Parathyroid adenoma (tissue), 2 donors: ENCODE data around the gene PER3.

ENCODE experiments used
- H2AFZ ChIP-seq: fragments of 300-600 bp; sonication (generic); one replicate; pipeline ENCODE4 v1.7.0; 2017; ENCODE audit warnings: antibody characterized with exemption, mild to moderate bottlenecking
- H3K27ac ChIP-seq: fragments of 300-600 bp; sonication (generic); one replicate; pipeline ENCODE4 v1.7.0; 2017
- H3K27me3 ChIP-seq: fragments of 300-600 bp; sonication (generic); one replicate; pipeline ENCODE4 v1.7.0; 2017; ENCODE audit warnings: low read length; ENCODE audit not compliant: control insufficient read depth, insufficient read depth
- H3K36me3 ChIP-seq: fragments of 300-600 bp; sonication (generic); one replicate; pipeline ENCODE4 v1.7.0; 2017; ENCODE audit warnings: low read length; ENCODE audit not compliant: control insufficient read depth, insufficient read depth
- H3K4me1 ChIP-seq: fragments of 300-600 bp; sonication (generic); one replicate; pipeline ENCODE4 v1.7.0; 2017; ENCODE audit warnings: control low read depth
- H3K4me2 ChIP-seq: fragments of 300-600 bp; sonication (generic); one replicate; pipeline ENCODE4 v1.7.0; 2017; ENCODE audit warnings: low read length
- H3K4me3 ChIP-seq: fragments of 300-600 bp; sonication (generic); one replicate; pipeline ENCODE4 v1.7.0; 2017; ENCODE audit warnings: low read depth, low read length
- H3K79me2 ChIP-seq: fragments of 300-600 bp; sonication (generic); one replicate; pipeline ENCODE4 v1.7.0; 2017; ENCODE audit warnings: control low read depth
- H3K9ac ChIP-seq: fragments of 300-600 bp; sonication (generic); one replicate; pipeline ENCODE4 v1.7.0; 2017; ENCODE audit warnings: mild to moderate bottlenecking
- H3K9me3 ChIP-seq: fragments of 300-600 bp; sonication (generic); one replicate; pipeline ENCODE4 v1.7.0; 2017; ENCODE audit warnings: low read length; ENCODE audit not compliant: control insufficient read depth
- CTCF ChIP-seq: fragments of 300-600 bp; sonication (generic); IDR thresholded peaks from one replicate; pipeline ENCODE4 v1.7.0; 2017; ENCODE audit warnings: antibody characterized with exemption, mild to moderate bottlenecking
- donor health status: primary hyperparathyroidism.

PER3 gene

GRCh38 chr1:7783826-7784491 lies at the start of gene PER3:
TSS of gene PER3 (plus strand) at chr1:7784291. CDS start at chr1:7784878, 587 bp downstream.
- no peaks in the 10 kb centered on the region for H3K27me3 ChIP-seq
- no peaks in the 10 kb centered on the region for H3K4me1 ChIP-seq
- H3K27ac ChIP-seq: peak within 1 kb of the TSS; percentile 51
- H3K4me3 ChIP-seq: peak within 1 kb of the TSS; percentile 70
- H3K4me2 ChIP-seq: peak within 1 kb of the TSS; percentile 90
- peak within 1 kb of the TSS; percentile 73 for H2AFZ ChIP-seq
- no peaks in the 10 kb centered on the region for H3K36me3 ChIP-seq
- H3K79me2 ChIP-seq: no peaks in the 10 kb centered on the region
- H3K9ac ChIP-seq: no peak within 1 kb of the TSS
- no peak for TF ChIP-seq CTCF
- H3K9me3 ChIP-seq: no peaks in the 10 kb centered on the region

GRCh38 chr1:7738044-7738443 lies 46.0 kb upstream of the PER3 start:
- Histone ChIP-seq H3K9ac (no peak overlapping the region), H2AFZ (no peak overlapping the region), H3K4me1 (no peaks in the 10 kb centered on the region), H3K27ac (no peak overlapping the region), H3K27me3 (no peaks in the 10 kb centered on the region), H3K4me2 (no peak overlapping the region), H3K36me3 (no peaks in the 10 kb centered on the region), H3K79me2 (no peaks in the 10 kb centered on the region), H3K9me3 (no peaks in the 10 kb centered on the region), H3K4me3 (no peak overlapping the region)
- TF ChIP-seq CTCF: no peak

- no peak for TF ChIP-seq CTCF
- H3K27ac ChIP-seq: no peak overlapping the region
- no peak overlapping the region for H2AFZ ChIP-seq
- H3K4me2 ChIP-seq: no peak overlapping the region
- no peaks in the 10 kb centered on the region for H3K4me1 ChIP-seq
- H3K27me3 ChIP-seq: no peaks in the 10 kb centered on the region
- no peak overlapping the region for H3K9ac ChIP-seq
- no peaks in the 10 kb centered on the region for H3K79me2 ChIP-seq
- no peak overlapping the region for H3K4me3 ChIP-seq
- no peaks in the 10 kb centered on the region for H3K36me3 ChIP-seq
- H3K9me3 ChIP-seq: no peaks in the 10 kb centered on the region
Observed at GRCh38 chr1:7743346-7743745, 40.7 kb upstream of the PER3 start.

- Histone ChIP-seq H3K9me3 (no peaks in the 10 kb centered on the region), H3K27me3 (no peaks in the 10 kb centered on the region), H3K27ac (no peak overlapping the region), H3K36me3 (no peaks in the 10 kb centered on the region), H3K4me2 (no peak overlapping the region), H2AFZ (no peak overlapping the region), H3K79me2 (no peaks in the 10 kb centered on the region), H3K9ac (no peak overlapping the region), H3K4me1 (no peaks in the 10 kb centered on the region), H3K4me3 (no peak overlapping the region)
- TF ChIP-seq CTCF: no peak
Observed at GRCh38 chr1:7744882-7745281, 39.2 kb upstream of the PER3 start.

- TF ChIP-seq CTCF: no peak
- Histone ChIP-seq H3K79me2 (no peaks in the 10 kb centered on the region), H2AFZ (no peak overlapping the region), H3K9me3 (no peaks in the 10 kb centered on the region), H3K36me3 (no peaks in the 10 kb centered on the region), H3K27ac (no peak overlapping the region), H3K4me1 (no peaks in the 10 kb centered on the region), H3K4me2 (no peak overlapping the region), H3K9ac (no peak overlapping the region), H3K27me3 (no peaks in the 10 kb centered on the region), H3K4me3 (no peak overlapping the region)
Observed at GRCh38 chr1:7745783-7746182, 38.3 kb upstream of the PER3 start.
